Spleen (tissue), 11 donors: ENCODE results near the gene STK10. TPM values are rescaled to one million over a fixed set of nuclear protein-coding genes. Genes with fewer than 3 reads are reported as not detected.
A peak's percentile ranks its signal among the peaks of the same experiment; 100 is the strongest.

ENCODE experiments used
- DNase-seq: peaks from one replicate; pipeline ENCODE4 v3.0.0-alpha.2; 2020
- H3K27ac ChIP-seq, 8 donors: fragments of 200-600 bp; sonication (generic) in 7 of 8; 1 replicate in 4 of 8; 2 replicates in 4 of 8; pipeline versions ENCODE4 v1.5.0 to v1.8.0; 2016 to 2021; ENCODE audit warnings: inconsistent platforms in 4 of 8, mild to moderate bottlenecking in 4 of 8, moderate library complexity in 1 of 8
- H3K27me3 ChIP-seq, 7 donors: fragments of 200-600 bp; sonication (generic) in 6 of 7; replicated peaks in 1 of 7; 1 replicate in 4 of 7; 2 replicates in 3 of 7; pipeline versions ENCODE4 v1.5.0 to v1.8.0; 2016 to 2021; ENCODE audit warnings: inconsistent platforms in 3 of 7, mild to moderate bottlenecking in 1 of 7
- H3K36me3 ChIP-seq, 6 donors: fragments of 200-600 bp; sonication (generic) in 5 of 6; 1 replicate in 4 of 6; 2 replicates in 2 of 6; pipeline versions ENCODE4 v1.5.0 to v1.8.0; 2016 to 2021; ENCODE audit warnings: inconsistent platforms in 2 of 6
- H3K4me1 ChIP-seq, 6 donors: fragments of 200-600 bp; sonication (generic) in 5 of 6; 1 replicate in 3 of 6; 2 replicates in 3 of 6; pipeline versions ENCODE4 v1.5.0 to v1.8.0; 2016 to 2021; ENCODE audit warnings: inconsistent platforms in 3 of 6
- H3K4me3 ChIP-seq, 8 donors: fragments of 200-600 bp; sonication (generic) in 7 of 8; 1 replicate in 4 of 8; 2 replicates in 4 of 8; pipeline versions ENCODE4 v1.5.0 to v1.8.0; 2016 to 2021; ENCODE audit warnings: inconsistent platforms in 4 of 8, mild to moderate bottlenecking in 4 of 8, moderate library complexity in 2 of 8
- H3K9me3 ChIP-seq, 8 donors: fragments of 200-600 bp; sonication (generic) in 7 of 8; 1 replicate in 4 of 8; 2 replicates in 4 of 8; pipeline versions ENCODE4 v1.5.0 to v1.8.0; 2016 to 2021; ENCODE audit warnings: inconsistent platforms in 4 of 8
- CTCF ChIP-seq, 11 experiments: fragments of 200-600 bp in 7 of 11; fragments of 450-650 bp in 4 of 11; sonication (generic) in 4 of 11; IDR thresholded peaks in 8 of 11; conservative IDR thresholded peaks in 3 of 11; 1 replicate in 7 of 11; 2 replicates in 4 of 11; pipeline versions ENCODE4 v1.4.0 to v1.8.0; 2016 to 2021; ENCODE audit warnings: antibody characterized with exemption in 11 of 11, inconsistent platforms in 4 of 11, mild to moderate bottlenecking in 1 of 11
- POLR2A ChIP-seq, 3 donors: fragments of 450-650 bp; IDR thresholded peaks; one replicate each; pipeline ENCODE4 v1.5.1; 2017; ENCODE audit warnings: antibody characterized with exemption in 3 of 3, mild to moderate bottlenecking in 1 of 3
- POLR2AphosphoS5 ChIP-seq, 3 donors: sonication (generic); formaldehyde crosslinking; IDR thresholded peaks; one replicate each; pipeline ENCODE4 v1.5.1; 2017; ENCODE audit warnings: antibody characterized with exemption in 3 of 3
- WGBS, 5 donors: extraction: QIAGEN DNeasy Blood & Tissue Kit in 3 of 5; methylation state at CpG; one replicate each; pipeline versions ENCODE4 v1.1.5 to v1.1.7; 2013 to 2018; 5-methylcytosine and 5-hydroxymethylcytosine counted together
- intact Hi-C: fragments of 100-400 bp; cut with DNase I; formaldehyde crosslinking; loops from one replicate; pipeline ENCODE4 v1.15.0; 2023; ENCODE audit warnings: low total_unique reads
- polyA plus RNA-seq, 3 donors: library from polyadenylated mRNA; stranded (reverse); fragments of 200-250 nt; gene quantifications; one replicate each; pipeline ENCODE4 v1.2.1, GENCODE V29; 2013
- total RNA-seq, 7 donors: library from RNA; depleted of rRNA in 3 of 7; stranded (reverse); fragments of >200 nt in 3 of 7; fragmentation: NEBNext Ultra II Directional in 4 of 7; extraction: Animal tissue kit (Norgen Biotek cat#: 25700) in 4 of 7; gene quantifications; one replicate each; pipeline versions ENCODE4 v1.1.0 to v1.2.1, GENCODE V29; 2016 to 2021
- donor health status: healthy with polysubstance abuse.
- donor health status: DM: no; HTN: no; CAD: no; lungs with moderate emphysema.
- donor health status: DM: no; HTN: no; CAD: no.
- donor health status: Bipolar disorder and iron deficiency.
- donor health status: healthy.
- donor health status: DM: no; HTN: no; CAD: no.
- donor health status: DM: yes; HTN: yes; CAD: no.

The STK10 gene
- total and polyA plus RNA-seq, 10 donors: 34.0 to 290 (median 168) TPM

DNA sequence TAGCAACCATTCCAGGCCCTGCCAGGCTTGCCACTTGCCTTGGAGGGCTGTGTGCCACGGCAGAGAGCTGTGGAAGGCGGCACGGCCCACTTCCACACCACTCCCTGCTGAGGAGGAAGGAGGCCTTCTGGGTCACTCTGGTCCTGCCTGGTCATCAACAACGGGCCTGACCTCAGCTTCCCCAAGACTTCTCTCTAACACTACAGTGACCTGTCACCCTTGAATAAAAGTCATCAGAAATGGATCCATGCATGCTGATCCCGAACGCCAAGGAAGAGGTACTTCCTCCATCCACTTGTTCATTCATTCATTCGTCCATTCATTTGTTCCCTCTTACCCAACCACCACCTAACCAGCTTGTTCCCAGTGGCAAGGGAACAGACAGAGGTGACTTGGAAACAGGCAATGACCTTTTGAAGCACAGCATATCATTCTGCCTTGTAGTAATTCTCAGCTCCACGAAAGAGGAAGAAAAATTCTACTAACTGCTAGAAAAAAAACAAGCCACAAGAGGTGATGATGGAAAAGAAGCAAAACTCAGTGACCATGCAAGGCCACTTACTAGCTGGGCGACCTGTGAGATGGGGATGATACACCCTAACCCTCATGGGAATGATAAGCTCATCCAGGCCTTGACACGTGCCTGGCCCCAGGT is 58.6 kb downstream of the STK10 start:
- Histone ChIP-seq H3K9me3 (no peaks in the 10 kb centered on the region), H3K4me3 (peak overlapping the region in 1 of 8 donors; percentile 50), H3K27me3 (no peaks in the 10 kb centered on the region), H3K36me3 (peaks cover 0 to 77% (median 34%) of the 10 kb centered on the region in 6 donors), H3K4me1 (peaks cover 4 to 87% (median 44%) of the 10 kb centered on the region in 6 donors), H3K27ac (peak overlapping the region; percentile 13 to 92 (median 81))
- peak; percentile 85 for DNase-seq
- TF ChIP-seq POLR2AphosphoS5 (IDR thresholded peaks at IDR 0.05) (peak; percentile 40 to 70 (median 69)), CTCF (IDR thresholded peaks at IDR 0.05 in 8 of 11, conservative IDR thresholded peaks at IDR 0.05 in 3 of 11) (no peak)
- 72 to 87% (median 77%) methylated on average over 10 of the region's 10 CpGs for WGBS, 5 donors
- intact Hi-C loops: no loop called here

- no peaks in the 10 kb centered on the region for H3K27me3 ChIP-seq
- TF ChIP-seq POLR2A (IDR thresholded peaks at IDR 0.05) (no peak), POLR2AphosphoS5 (IDR thresholded peaks at IDR 0.05) (peak in 1 of 3 donors; percentile 29)
- H3K36me3 ChIP-seq: peaks cover 0 to 84% (median 38%) of the 10 kb centered on the region in 6 donors
- no peaks in the 10 kb centered on the region for H3K9me3 ChIP-seq
- DNase-seq: peak; percentile 42
- peaks cover 0 to 86% (median 32%) of the 10 kb centered on the region in 6 donors for H3K4me1 ChIP-seq
- no peak overlapping the region for H3K4me3 ChIP-seq
- intact Hi-C loops: no loop called here
- peak overlapping the region in 3 of 8 donors; percentile 86 to 92 (median 90) for H3K27ac ChIP-seq
- WGBS, 5 donors: 92 to 100% (median 97%) methylated on average over 5 of the region's 5 CpGs
Measured at GRCh38 chr5:172127581-172127980, 60.4 kb downstream of the STK10 start.

DNA sequence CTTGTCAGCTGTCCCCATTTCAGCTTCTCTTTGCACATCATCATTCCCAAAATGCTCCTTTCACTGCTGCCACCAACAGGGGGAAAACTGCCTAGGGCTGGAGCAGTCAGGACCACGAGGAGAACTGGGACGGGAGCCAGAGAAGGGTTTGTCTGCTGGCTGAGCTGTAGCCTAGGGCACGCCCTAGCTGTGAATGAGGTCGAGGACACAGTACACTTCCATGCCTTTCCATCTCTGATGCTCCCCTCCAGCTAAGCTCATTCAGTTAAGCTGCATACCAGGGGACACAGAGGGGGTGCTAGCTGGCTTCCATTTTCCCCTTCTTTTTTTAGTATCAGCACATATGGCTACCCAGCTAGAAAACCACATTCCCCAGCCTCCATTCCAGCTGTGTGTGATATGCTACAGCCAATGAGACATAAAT is 64.7 kb downstream of the STK10 start:
- Histone ChIP-seq H3K36me3 (peaks cover 0 to 99% (median 35%) of the 10 kb centered on the region in 6 donors), H3K27me3 (no peaks in the 10 kb centered on the region), H3K4me3 (no peak overlapping the region), H3K27ac (peak overlapping the region in 3 of 8 donors; percentile 0 to 48 (median 19)), H3K9me3 (no peaks in the 10 kb centered on the region), H3K4me1 (peaks cover 2 to 83% (median 25%) of the 10 kb centered on the region in 6 donors)
- 41 to 46% (median 44%) methylated on average over 4 of the region's 4 CpGs for WGBS, 5 donors
- intact Hi-C loops: no loop called here
- DNase-seq: no peak
- no peak for TF ChIP-seq POLR2A (IDR thresholded peaks at IDR 0.05)
- peak in 2 of 3 donors; percentile 20 to 25 for TF ChIP-seq POLR2AphosphoS5 (IDR thresholded peaks at IDR 0.05)
- peak in 1 of 11 experiments; percentile 12 for TF ChIP-seq CTCF (IDR thresholded peaks at IDR 0.05 in 8 of 11, conservative IDR thresholded peaks at IDR 0.05 in 3 of 11)

GRCh38 chr5:172119921-172120688 is 67.9 kb downstream of the STK10 start:
- peak; percentile 76 for DNase-seq
- intact Hi-C loops: no loop called here
- Histone ChIP-seq H3K4me1 (peaks cover 7 to 95% (median 50%) of the 10 kb centered on the region in 6 donors), H3K27me3 (no peaks in the 10 kb centered on the region), H3K36me3 (peaks cover 0 to 99% (median 26%) of the 10 kb centered on the region in 6 donors), H3K9me3 (no peaks in the 10 kb centered on the region), H3K27ac (peak overlapping the region in 4 of 8 donors; percentile 31 to 74 (median 52)), H3K4me3 (no peak overlapping the region)
- WGBS, 5 donors: 79 to 88% (median 86%) methylated on average over 10 to 12 of the region's 12 CpGs
- TF ChIP-seq POLR2AphosphoS5 (IDR thresholded peaks at IDR 0.05) (peak in 2 of 3 donors; percentile 22 to 53), CTCF (IDR thresholded peaks at IDR 0.05 in 8 of 11, conservative IDR thresholded peaks at IDR 0.05 in 3 of 11) (no peak), POLR2A (IDR thresholded peaks at IDR 0.05) (no peak)
